DOHH2 (cell line): ENCODE measurements around the gene CYP2S1.

Experiments
- H3F3A ChIP-seq: fragments of 200-600 bp; sonication (generic), shearing (Covaris generic); 2 replicates; pipeline ENCODE4 v1.6.0; 2016; ENCODE audit warnings: antibody characterized with exemption, mild to moderate bottlenecking; ENCODE audit not compliant: control insufficient read depth, insufficient read depth
- H3K27ac ChIP-seq: fragments of 200-600 bp; sonication (generic); 2 replicates; pipeline ENCODE4 v1.5.1; 2014; ENCODE audit warnings: low read depth, mild to moderate bottlenecking, low read length, moderate library complexity
- H3K27me3 ChIP-seq: fragments of 200-600 bp; sonication (generic); 2 replicates; pipeline ENCODE4 v1.6.1; 2014; ENCODE audit warnings: mild to moderate bottlenecking, low read length, mixed read lengths; ENCODE audit not compliant: control insufficient read depth
- H3K36me3 ChIP-seq: fragments of 200-600 bp; sonication (generic); 2 replicates; pipeline ENCODE4 v1.6.1; 2014; ENCODE audit warnings: mild to moderate bottlenecking, low read length, moderate library complexity, mixed read lengths; ENCODE audit not compliant: control insufficient read depth
- H3K4me1 ChIP-seq: fragments of 200-600 bp; sonication (generic); 2 replicates; pipeline ENCODE4 v1.6.1; 2014; ENCODE audit warnings: mild to moderate bottlenecking, low read length, mixed read lengths; ENCODE audit not compliant: control insufficient read depth
- H3K4me2 ChIP-seq: fragments of 200-600 bp; sonication (generic); 2 replicates; pipeline ENCODE4 v1.6.0; 2014; ENCODE audit warnings: mild to moderate bottlenecking, low read length, moderate library complexity
- H3K4me3 ChIP-seq: fragments of 200-600 bp; sonication (generic); 2 replicates; pipeline ENCODE4 v1.5.1; 2014; ENCODE audit warnings: mild to moderate bottlenecking, low read length, mixed read lengths
- H3K79me2 ChIP-seq: fragments of 200-600 bp; sonication (generic); 2 replicates; pipeline ENCODE4 v1.6.1; 2014; ENCODE audit warnings: mild to moderate bottlenecking, low read length, mixed read lengths; ENCODE audit not compliant: control insufficient read depth
- H3K9me2 ChIP-seq: fragments of 200-600 bp; sonication (generic); replicated peaks from 2 replicates; pipeline ENCODE4 v1.6.1; 2014; ENCODE audit warnings: mild to moderate bottlenecking, low read length, mixed read lengths; ENCODE audit not compliant: control insufficient read depth
- H3K9me3 ChIP-seq: fragments of 200-600 bp; sonication (generic); 2 replicates; pipeline ENCODE4 v1.6.1; 2014; ENCODE audit warnings: antibody characterized with exemption, low read length, mixed read lengths; ENCODE audit not compliant: control insufficient read depth, insufficient read depth
- H4K20me1 ChIP-seq: fragments of 200-600 bp; sonication (generic); 2 replicates; pipeline ENCODE4 v1.6.0; 2014; ENCODE audit warnings: low read depth, mild to moderate bottlenecking, antibody characterized with exemption, low read length, moderate library complexity; ENCODE audit not compliant: control insufficient read depth, insufficient read depth
- CTCF ChIP-seq: fragments of 200-600 bp; sonication (generic); IDR thresholded peaks from one replicate; pipeline ENCODE4 v1.5.1; 2014; ENCODE audit warnings: antibody characterized with exemption, mild to moderate bottlenecking, low read depth, low read length; ENCODE audit not compliant: poor library complexity, severe bottlenecking
- EZH2phosphoT487 ChIP-seq: fragments of 200-600 bp; sonication (generic); IDR thresholded peaks from 2 replicates; pipeline ENCODE4 v1.6.1; 2017; ENCODE audit warnings: borderline replicate concordance, mild to moderate bottlenecking, antibody characterized with exemption, low read length, moderate library complexity, mixed read lengths

Gene CYP2S1

GRCh38 chr19:41244117-41244516 lies 51.1 kb downstream of the CYP2S1 start:
- Histone ChIP-seq H3F3A (no peaks in the 10 kb centered on the region), H4K20me1 (no peaks in the 10 kb centered on the region), H3K36me3 (no peaks in the 10 kb centered on the region), H3K27ac (no peak overlapping the region), H3K4me3 (no peak overlapping the region), H3K4me2 (no peak overlapping the region), H3K9me3 (no peaks in the 10 kb centered on the region), H3K79me2 (no peaks in the 10 kb centered on the region), H3K9me2 (no peaks in the 10 kb centered on the region), H3K27me3 (no peaks in the 10 kb centered on the region; the same call in 1 of the 2 replicates), H3K4me1 (no peaks in the 10 kb centered on the region)
- TF ChIP-seq CTCF: no peak
- TF ChIP-seq EZH2phosphoT487: no peak

- Histone ChIP-seq H3K79me2 (no peaks in the 10 kb centered on the region), H3K4me2 (no peak overlapping the region), H3K4me1 (no peaks in the 10 kb centered on the region), H3K4me3 (no peak overlapping the region), H3K36me3 (no peaks in the 10 kb centered on the region), H3K27ac (no peak overlapping the region), H3K9me3 (no peaks in the 10 kb centered on the region), H4K20me1 (no peaks in the 10 kb centered on the region), H3K9me2 (no peaks in the 10 kb centered on the region), H3K27me3 (no peaks in the 10 kb centered on the region; the same call in 1 of the 2 replicates), H3F3A (no peaks in the 10 kb centered on the region)
- TF ChIP-seq CTCF (no peak), EZH2phosphoT487 (no peak)
Measured at GRCh38 chr19:41245843-41246242, 52.8 kb downstream of the CYP2S1 start.

- Histone ChIP-seq H4K20me1 (no peaks in the 10 kb centered on the region), H3K9me2 (no peaks in the 10 kb centered on the region), H3K79me2 (no peaks in the 10 kb centered on the region), H3F3A (no peaks in the 10 kb centered on the region), H3K4me2 (no peak overlapping the region), H3K36me3 (no peaks in the 10 kb centered on the region), H3K27ac (no peak overlapping the region), H3K27me3 (no peaks in the 10 kb centered on the region), H3K9me3 (no peaks in the 10 kb centered on the region), H3K4me3 (no peak overlapping the region), H3K4me1 (no peaks in the 10 kb centered on the region)
- TF ChIP-seq CTCF (no peak), EZH2phosphoT487 (no peak)
Measured at GRCh38 chr19:41248895-41249294, 55.9 kb downstream of the CYP2S1 start.
